Stimulated activated CD8-positive, alpha-beta memory T cell treated with anti-CD3 and anti-CD28 coated beads, Interleukin-15, amount 100 ng/mL, for 24 hours (primary cell): ENCODE measurements around the gene CDH4.

Experiments used
- DNase-seq: peaks from one replicate; pipeline ENCODE4 v3.0.0-alpha.2; 2020; ENCODE audit warnings: low read depth

CDH4 gene

DNA sequence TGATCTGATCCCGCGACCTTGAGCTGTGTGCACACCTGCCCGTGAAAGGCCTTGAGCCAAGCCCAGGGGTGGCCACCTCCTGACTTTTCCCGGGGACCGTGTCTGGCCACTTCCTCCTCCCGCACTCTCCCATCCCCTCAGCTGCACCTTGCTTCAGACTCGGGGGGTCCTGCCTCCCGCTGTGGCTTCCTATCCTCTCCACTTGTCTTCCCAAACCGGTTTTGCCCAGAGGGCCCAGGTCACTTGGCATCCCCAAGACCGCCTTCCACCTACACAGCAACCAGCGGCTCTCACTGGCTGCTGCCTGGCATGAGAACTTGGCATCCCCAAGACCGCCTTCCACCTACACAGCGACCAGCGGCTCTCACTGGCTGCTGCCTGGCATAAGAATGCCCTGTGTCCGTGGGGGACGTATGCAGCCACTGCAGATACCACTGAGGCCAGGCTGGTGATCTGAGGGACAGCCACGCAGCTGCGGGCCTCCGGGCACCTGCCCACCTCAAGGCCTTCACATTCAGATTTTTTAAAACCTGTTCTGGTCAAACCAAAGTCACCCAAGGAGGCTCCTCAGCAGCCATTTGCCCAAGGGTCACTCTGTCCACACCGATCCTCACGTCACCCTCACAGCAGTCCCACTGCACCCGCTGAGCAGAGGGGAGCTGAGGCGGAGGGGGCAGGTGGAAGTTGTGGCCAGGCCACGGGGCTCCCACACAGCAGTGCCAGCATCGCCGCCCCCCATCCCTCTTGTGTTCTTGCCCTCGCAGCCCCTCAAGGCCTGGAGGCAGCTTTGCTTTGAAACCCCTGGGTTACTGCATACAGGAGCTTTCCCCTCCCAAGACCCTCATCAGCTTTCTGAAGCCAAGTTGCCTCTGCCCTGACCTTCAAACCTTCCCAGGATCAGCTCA is 568.1 kb downstream of the CDH4 start:
- DNase-seq, result no peak

DNA sequence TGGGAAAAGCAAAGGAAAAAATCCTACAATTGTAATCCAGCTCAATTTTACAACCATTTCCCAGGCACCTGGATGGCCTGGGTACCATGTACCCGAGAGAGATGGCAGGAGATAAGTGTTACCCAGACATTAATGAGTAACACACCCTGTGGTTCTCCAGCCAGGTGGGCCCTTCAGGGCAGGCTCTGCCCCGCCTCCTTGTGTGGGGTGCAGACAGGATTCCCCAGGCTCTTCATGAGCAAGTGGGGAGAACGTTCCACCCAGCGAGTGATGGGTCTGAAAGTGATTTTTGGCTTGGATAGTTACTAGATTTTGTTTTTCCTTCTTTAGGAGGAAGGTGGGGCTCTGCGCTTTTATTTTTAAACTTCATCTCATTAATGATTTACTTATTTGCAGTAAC is 569.7 kb downstream of the CDH4 start:
- no peak for DNase-seq

DNA sequence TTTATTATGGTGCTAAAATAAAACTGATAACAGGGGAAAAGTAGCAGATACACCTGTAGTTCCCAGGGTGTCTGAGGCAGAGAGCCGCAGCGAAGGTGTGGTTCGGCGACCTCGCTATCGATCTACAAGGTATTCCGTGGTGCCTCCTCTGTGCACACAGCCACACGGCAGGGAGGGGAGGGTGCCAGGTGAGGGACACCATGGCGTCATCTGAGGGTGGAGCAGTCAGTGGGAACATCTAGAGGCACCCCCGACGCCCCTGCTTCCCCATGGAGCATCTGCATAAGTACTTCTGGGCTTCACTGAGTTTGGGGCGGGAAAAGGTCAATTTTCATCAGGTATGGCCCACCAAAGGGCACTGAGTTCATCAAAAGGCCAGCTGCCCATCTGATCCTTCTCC is 570.3 kb downstream of the CDH4 start:
- no peak for DNase-seq

DNA sequence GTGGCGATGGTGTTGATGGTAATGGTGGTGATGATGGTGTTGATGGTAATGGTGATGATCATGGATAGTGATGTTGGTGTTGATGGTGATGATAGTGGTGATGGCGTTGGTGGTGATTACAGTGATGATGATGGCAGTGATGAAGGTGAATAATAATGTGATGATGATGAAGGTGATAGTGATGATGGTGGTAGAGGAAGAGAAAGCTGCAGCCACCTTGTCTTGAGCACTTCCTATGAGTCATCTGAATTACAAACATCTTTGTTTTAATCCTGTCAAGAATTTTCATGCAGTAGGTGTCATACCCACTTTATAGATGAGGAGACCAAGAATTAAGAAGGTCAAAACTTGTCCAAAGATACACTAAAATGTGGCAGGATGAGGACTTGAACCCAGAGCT is 571.2 kb downstream of the CDH4 start:
- DNase-seq, result no peak

DNA sequence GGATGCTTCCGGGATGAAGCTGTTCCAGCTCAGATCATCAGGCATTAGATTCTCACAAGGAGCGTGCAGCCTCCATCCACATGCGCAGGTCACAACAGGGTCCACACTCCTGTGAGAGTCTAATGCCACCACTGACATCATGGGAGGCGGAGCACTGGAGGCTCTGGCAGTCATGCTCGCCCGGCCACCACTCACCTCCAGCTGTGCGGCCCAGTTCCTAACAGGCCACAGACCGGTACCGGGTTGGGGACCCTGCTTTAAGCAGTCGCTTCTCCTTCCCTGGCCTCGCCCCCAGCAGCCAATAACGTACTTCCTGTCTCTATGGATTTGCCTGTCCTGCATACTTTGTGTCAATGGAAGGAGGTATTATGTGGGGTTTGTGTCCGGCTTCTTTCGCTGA is 576.8 kb downstream of the CDH4 start:
- DNase-seq, result no peak

DNA sequence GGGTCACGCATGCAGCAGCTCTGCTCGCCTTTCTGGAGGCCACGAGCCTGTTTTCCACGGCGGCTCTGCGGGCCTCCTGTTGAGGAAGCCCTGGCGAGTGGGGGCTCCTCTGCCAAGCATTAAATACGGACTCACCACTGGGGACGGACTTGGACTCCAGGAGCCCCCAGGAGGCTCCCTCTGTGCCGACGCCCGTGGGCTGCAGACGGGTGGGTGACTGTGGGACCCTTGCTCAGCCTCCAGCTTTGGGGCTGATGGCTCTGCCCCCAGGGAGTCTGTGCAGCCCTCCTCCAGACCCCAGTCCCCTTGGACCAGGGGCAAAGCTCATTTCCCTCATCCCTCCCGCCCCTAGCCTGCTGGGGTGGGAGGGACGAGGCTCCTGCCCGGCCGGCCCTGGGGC is 577.5 kb downstream of the CDH4 start:
- no peak for DNase-seq

DNA sequence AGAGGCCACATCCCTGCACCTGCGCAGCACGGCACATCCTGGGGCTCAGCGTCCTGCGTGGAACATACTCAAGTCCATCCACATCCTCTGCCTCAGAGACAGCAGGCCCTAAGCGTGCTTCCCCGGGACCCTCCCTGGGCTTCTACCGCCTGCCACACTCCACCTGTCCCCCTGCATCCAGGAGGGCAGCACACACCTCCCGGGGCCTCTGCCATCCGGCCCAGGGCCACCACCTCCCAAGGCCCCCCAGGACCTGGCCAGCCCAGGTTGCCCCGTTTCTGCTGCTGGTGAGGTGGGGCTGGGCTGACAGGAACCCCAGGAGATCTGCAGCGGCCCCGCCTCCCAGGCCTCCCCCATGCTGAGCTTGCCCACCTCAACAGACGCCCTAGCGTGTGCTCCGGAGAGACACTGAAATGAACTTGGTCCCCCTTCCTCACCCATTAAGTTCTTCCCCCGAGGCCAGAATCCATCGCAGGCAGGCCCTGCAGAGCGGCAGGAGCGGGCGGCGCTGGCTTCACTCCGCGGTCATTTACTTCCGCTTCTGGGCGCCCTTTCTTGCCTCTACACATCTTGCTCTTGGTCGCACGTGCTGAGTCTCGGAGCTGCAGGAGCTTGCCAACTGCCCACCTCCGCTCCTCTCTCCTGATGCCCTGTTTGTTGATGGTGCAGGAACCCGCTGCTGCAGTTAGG is 578.3 kb downstream of the CDH4 start:
- DNase-seq, result no peak

GRCh38 chr20:61830991-61831390 is 578.9 kb downstream of the CDH4 start:
- DNase-seq, result no peak

GRCh38 chr20:61832181-61832580 is 580.1 kb downstream of the CDH4 start:
- DNase-seq, result no peak

DNA sequence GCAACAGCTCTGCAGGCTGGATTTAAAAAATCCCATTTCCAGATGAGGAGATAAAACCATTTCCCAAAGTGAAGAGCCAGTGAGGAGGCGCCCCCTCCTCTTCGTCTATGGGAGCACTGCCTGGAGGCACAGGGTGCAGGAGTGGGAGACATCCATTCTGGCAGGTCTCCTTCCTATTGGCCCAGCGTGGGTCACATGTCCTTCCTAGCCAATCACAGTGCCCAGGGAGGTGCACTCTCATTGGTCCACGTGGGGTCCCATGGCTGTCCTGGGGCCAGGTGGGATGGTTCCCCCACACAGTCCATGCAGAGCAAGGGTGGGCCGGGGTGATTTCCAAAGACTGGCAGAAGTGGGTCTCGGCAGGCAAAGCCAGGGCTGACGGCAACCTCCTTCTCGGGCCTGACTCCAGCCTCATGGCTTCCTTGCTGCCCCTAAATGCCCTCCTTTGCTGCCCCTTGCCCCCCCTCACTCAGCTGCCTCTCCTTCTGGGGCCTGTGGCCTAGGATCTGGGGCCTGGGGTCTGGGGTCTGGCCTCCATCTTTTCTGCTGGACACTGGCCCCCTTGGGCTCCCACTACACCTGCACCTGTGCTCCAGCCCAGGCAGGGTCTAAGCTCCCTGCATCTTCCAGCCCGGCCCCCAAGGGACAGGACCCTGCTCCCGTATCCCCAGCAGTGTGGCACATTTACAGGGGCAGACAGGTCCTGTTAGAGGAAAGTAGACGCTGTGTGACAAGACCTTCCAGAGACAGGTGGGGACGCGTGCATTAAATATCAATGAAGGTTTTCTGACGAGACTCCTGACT is 581.9 kb downstream of the CDH4 start:
- no peak for DNase-seq

GRCh38 chr20:61835301-61835700 is 583.2 kb downstream of the CDH4 start:
- DNase-seq, result no peak

- no peak for DNase-seq
These were observed 583.8 kb downstream of the CDH4 start for GRCh38 chr20:61835791-61836350.

DNA sequence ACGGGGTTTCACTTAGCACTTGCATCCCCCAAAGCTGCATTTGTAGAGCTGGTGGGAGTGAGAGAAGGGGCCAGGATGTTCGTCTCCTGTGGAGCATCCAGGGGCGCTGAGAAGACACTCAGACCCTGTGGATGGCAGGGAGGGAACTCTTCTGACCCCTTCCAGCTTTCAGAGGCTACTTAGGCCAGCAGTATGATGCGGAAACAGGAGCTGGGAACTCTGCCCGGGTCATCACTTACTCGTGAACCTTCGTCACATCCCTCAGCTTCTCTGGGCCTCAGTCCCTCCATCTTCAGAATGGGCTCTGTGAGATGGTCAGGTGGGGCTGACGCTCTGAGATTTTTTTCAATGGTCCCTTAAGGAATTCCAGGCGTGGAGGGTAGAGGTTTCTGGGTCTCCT is 585.1 kb downstream of the CDH4 start:
- no peak for DNase-seq

- no peak for DNase-seq
These were observed 587.3 kb downstream of the CDH4 start for GRCh38 chr20:61839223-61839911.

GRCh38 chr20:61839912-61840778 is 588.1 kb downstream of the CDH4 start:
- no peak for DNase-seq

DNA sequence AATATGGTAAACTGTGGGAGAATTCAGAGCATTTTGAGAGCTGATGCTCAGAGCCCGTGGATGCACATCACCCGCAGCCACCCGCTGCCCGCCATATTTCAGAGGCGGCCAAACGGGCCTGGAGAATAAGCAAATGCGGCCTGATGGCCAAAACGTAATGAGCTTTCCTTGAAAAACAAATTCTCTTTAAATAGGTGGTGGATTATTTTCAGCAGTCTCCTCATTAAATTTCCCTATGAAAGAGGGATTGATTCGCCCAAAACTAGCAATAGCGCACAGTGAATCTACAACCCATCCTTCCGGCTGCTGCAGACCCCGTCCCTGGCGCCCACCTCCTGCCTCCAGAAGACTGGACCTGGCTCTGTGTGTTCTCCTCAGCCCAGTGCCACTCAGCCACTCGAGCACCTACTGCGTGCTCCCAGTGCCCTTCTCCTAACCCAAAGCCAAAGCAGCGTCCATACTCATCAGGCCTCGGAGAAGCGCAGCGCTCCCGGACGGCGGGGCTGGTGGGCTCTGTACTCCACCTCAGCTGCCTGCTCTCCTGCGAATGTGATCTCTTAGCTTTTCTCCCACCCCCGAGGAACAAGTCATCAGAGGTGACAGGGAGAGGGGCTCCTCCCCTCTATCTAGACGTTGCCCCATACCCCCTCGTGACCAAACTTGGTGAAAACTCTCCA is 588.9 kb downstream of the CDH4 start:
- DNase-seq, result no peak

DNA sequence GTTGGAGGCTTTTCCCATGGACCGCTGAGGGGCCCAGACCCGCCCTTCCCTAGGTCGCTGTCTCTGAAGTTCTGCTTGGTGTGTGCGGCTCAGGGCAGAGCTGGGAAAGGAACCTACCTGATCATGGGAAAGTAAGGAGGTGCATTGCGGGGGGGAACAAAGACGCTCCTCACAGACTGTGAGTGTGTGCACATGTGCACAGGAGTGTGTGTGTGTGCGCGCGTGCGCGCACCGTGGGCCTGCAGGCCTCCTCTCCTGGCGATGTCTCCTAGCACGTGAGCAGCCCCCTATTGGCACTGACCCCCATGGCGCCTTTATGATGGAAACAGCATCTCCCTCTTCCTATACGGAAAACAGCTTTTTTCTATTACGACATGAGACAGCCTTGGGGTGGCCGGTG is 589.5 kb downstream of the CDH4 start:
- DNase-seq, result no peak

DNA sequence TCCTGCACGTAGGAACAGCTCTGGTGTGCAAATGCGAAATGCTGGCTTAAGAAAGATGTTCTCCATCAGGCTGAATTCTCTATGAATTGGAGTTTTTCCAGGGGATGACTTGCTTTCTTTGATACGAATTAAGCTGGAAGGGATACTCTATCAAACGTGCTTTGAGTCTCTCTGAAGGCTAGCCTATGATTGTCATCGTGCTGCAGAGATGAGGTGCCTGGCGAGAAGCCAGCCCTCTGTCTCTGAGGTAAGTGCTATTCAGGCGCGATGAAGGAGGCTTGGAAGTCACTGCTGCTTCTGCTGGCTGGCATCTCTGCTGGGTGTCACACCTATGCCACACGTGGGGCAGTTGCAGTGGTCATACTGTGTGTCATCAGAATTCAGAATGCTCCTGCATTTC is 589.9 kb downstream of the CDH4 start:
- no peak for DNase-seq

DNA sequence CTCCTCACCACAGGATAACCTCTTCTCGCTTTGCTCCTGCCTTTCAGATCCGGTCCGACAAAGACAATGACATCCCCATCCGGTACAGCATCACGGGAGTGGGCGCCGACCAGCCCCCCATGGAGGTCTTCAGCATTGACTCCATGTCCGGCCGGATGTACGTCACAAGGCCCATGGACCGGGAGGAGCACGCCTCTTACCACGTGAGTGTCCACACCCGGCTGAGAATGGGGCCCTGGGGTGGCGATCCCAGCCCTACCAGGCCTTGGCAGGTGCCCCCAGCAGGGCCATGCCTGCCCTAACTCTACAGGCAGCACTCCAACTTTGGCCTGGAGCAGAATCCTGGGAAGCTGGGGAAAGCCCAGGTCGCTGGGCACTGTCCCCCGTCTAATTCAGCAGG is 592.6 kb downstream of the CDH4 start:
- DNase-seq, result no peak

DNA sequence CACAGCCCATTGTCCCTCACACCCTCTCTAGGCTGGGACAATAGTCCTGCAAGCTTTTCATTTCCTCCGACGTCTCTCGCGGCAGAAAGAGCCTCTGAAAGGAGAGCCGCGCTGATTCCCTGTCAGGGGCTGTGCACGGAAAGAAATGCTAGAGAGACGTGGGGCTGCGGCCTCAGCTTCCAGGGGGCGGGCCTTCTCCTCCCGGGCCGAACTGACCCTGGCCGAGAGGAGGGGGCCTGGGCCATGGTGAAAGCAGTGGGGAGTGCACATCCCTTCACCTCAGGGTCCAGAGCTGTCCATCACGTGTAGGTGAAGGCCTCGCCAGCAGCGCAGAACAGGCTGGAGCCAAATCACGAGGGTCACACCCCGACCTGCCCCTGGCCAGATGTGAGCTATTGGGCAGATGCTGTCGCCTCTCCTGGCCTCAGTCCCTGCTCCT is 593.2 kb downstream of the CDH4 start:
- no peak for DNase-seq
